Stimulated activated CD4-positive, alpha-beta T cell treated with anti-CD3 and anti-CD28 coated beads, Interleukin-2, amount 100 ng/mL, for 24 hours (primary cell): ENCODE results near the gene TK1.
"Not testable (repeated sequence)": the region's sequence is repeated elsewhere in the genome, so short reads cannot be mapped to it uniquely, and the experiment has no call there.

Experiments used
- DNase-seq, 2 donors: peaks; one replicate each; pipeline ENCODE4 v3.0.0-alpha.2; 2020

TK1 gene

DNA sequence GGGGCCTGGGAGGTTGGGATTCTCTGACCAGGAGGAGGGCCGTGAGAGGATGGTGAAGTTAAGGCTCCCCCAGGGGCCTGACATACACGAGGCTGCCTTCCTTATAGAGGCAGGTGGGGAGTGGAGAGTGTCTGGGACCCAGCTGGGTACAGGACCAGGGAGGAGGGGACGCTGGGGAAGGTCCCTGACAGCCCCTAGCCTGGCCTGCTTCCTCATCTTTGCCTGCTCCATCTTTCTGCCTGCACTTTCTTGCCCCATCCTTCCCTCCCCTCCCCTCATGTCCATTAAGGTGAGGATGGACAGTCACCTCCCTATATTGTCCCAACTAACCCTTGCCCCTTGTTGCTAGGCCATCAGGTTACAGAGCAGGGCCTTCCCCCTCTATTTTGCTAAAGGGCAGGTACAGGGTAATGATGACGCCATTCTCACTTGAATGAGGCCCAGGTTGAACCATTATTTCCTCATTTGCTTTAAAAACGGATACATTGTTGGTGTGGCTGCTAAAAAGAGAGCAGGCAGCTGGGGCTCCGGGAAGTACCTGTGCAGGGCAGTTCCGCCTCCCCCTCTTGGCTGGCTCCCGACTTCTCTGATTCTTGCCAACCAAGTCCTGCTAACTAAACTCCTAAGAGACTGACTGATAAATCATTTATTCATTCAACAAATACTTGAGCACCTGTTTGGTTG lies 39.4 kb downstream of the TK1 start:
- DNase-seq, result no peak

DNA sequence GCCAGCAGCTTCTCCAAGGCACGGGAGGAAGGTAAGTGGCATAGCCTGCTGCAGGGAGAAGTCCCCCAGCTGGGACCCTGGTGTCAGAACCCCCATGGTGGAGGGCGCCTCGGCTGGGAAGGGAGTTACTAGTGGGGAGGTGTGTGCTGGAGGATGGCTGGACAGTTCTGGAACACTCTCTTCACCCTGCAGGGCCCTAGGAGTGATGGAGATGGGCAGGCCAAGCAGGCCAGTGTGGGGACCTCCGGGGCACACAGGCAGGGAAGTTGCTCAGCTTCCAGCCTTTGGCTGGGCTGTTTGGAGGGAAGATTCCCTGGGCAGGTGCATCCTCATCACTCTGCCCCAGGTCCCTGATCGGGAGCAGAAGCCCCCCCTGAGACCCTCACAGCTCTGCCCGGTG lies 40.0 kb downstream of the TK1 start:
- no peak for DNase-seq

DNA sequence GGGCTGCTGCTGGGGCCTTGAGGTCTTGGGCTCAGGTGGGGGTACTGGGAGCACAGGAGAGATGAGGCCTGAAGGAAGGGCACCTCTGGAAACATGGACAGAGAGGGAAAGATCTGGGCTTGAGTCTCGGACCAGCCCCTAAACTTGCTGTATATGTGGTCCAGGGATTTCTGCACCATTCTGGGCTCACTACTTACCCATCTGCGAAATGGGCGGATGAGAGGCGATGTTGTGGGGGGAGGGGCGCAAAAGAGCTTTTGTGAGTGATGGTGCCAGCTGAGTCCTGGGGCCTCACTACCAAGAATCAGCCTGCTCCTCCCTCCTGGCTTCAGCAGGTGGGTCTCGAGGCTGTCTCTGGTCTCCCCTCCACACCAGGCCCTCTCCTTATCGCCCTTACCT lies 40.4 kb downstream of the TK1 start:
- no peak for DNase-seq

DNA sequence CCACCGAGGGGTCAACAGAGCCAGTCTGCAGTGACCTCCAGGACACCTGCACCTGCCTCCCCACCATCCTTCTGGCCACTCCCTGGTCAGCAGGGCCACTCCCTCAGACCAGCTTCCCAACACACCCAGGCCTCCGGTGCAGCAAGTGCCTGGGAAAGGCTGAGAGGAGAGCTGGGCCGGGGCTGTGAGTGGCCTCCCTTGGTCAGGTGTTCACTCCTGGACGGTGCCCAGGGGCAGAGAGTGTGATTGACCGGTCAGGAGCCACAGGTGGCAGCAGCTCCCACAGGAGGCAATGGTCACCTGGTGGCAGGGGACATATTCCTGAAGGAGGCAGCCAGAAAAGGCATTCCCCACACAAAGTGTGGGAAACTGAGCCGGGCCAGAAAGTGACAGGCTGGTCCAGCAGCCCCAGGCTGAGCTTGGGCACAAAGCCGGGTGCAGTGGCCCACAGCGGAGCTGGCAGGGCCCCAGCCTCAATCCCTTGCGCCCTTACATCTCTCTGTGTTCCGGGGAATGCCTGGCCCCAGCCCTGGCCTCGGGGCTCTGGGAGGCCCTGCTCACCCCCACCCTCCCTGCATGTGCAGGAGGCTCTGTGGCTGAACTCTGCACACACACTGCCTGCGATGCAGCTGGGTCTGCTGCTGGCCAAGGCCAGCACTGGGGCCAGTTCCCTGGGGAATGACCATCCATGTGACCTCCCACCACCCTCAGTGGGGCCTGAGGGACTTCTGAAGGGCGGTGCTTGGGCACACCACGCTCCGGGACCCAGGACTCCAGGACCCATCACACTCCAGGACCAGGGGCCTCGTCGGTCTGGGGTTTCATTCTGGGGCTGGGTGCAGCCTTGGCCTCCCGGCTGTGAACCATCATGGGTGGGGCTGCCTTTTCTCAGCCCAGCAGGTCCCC lies 41.9 kb downstream of the TK1 start:
- no peak for DNase-seq

DNA sequence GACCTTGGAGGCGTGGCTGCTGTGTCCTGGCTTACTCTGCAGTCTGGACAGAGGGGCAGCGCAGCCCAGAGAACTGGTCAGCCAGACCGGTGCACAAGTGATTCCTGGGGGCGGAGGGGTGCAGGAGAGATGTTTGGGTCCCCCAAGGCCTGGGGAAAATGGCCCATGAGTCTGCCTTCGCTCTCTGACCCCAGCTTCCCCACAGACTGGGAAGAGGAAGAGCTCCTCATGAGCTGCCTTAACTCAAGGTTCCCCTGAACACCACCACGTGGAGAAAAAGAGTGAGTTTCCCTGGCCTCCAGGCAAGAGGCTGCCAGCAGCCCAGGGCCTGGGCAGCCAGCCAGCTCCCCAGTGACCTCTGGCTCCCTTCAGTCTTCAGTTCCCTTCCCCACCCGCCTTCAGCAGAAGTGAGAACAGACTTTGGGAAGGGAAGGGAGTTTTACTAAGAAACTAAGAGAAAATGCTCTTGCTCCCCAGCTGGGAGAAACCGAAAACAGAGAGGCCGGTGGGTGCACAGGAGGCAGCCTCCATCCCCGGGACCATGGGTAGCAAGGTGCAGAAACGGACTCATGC lies 42.6 kb downstream of the TK1 start:
- DNase-seq, result no peak

DNA sequence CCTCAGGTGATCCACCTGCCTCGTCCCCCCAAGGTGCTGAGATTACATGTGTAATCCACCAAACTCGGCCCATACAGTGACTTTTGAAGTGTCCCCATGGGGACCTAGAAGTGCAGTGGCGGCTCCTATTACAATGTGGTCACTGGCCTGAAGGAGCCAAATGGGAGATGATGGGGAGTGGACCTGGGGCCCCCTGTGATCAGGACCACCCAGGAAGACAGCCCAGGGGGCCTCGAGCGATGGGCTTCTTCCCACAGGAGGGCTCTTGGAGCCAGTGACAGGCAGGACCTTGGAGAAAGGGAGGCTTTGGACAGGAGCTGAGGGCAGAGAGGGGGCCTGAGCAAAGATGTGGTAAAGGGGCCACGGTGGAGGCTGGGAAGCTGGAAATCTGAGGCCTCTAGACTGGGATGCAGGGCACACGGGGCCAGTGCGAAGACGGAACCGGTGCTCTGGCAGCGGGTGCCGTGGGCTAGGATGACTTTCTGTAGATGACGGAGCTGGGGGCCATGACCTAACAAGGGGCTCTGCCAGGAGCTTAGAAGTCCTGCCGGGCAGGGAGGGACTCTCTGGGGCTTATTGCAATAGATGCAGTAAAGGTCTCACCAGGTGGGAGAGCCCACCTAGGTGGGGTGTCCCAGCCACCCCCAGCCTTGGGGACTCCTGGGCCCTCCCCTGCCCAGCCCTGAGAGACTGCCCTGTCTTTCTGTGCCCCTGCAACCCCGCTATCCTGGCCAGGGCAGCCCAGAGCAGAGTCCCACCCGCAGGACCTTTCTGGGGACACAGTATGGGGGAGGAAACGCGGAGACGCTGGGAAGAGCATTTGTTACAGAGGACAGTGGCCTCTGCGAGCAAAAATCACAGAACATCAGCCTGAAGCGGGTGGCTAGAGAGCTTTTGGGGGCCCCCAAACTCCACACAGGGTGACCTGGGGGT lies 43.4 kb downstream of the TK1 start:
- no peak for DNase-seq

DNA sequence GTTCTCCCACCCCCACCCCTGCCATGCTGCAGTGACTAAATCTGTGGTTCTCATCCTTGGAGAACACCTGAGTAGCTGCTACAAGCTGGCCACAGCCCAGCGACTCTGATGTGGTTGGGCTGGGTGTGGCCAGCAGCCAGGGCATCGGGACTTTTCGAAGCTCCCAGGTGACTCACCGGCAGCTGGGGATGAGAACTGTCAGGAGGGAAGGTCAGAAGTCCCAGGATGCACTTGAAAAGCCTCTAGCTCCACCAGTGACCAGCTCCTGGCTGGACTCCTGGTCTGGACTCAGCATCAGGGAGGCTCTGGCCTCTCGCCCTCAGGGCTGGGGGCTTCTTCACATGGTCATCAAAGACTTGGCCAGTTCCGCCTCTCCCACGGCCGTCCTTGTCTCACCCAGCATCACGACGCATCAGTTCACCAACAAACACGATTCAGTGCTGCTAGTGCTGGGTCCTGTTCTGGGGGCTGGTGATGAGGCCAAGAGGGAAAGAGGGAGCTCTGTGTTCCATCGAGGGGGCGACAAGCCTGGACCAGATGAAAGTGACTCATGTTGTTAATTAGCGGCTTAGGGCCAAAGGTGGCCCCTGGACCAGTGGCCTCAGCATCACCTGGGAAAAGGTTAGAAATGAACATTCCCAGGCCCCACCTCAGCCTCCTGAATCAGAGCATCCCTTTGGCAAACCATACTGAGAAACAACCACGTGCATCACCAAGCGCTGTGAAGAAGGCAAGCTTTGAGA lies 44.6 kb downstream of the TK1 start:
- no peak for DNase-seq

DNA sequence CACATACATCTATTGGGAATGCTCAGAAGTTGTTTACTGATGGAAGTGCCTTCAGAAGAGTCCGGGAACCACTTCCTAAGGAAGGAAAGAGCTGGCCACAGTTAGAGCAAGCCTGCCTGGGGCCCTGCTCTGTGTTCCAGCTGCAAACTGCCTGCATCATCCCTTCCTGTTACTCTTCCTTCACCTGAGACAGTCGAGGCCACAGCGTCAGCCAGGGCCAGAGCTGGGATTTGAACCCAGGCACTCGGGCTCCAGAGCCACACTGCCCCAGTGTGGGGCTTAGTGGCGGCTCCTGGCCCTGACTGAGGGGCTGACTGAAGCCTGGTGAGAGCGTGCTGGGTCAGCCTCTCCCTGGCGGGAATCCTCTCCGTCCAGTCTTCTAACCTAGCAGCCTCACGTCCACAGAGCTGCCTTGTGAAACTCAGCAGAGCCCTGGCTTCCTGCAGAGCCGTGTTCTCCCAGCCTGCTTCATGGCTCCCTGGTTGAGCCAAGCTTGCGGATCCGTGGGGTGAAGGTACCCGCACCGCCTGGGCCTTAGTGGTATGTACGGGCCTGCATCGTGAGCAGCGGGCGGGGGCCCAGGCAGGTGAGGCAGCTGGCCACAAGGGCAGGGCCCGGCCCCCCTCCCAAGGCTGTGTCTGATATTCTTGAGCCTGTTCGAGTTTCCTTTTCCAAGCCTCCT lies 45.3 kb downstream of the TK1 start:
- DNase-seq, result no peak

DNA sequence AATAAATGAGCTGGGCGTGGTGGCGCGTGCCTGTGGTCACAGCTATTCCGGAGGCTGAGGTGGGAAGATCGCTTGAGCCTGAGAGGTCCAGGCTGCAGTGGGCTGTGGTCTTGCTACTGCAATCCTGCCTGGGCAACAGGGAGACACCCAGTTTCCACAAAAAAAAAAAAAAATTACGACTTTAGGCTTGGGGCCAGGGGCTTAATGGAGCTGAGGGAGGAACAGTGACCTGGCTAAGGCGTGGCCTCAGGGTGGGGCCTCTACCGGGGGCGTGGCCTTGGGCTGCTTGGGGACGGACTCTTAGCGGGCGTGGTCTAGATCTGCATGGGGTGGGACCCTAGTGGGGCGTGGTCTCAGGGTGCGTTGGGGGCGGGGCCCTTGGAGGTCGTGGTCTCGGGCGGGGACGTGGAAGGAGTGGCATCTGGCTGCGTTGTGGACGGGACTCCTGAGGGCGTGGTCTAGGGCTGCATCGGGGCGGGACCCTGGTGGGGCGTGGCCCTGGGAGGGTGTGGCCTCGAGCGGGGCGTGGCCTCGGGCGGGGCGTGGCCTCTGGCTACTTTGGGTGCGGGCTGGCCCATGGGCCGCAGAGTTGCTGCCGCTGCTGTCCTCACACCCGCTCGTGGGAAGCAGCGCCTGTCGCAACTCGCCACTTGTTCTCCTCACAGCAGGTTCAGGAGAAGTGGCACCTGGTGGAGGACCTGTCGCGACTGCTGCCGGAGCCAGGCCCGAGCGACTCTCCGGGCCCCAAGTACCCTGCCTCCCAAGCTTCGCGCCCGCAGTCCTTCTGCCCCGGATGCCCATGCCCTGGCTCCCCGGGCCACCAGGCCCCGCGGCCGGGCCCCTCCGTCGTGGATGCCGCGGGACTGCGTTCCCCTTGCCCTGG lies 46.4 kb downstream of the TK1 start:
- peak; percentile 91 to 97 for DNase-seq

DNA sequence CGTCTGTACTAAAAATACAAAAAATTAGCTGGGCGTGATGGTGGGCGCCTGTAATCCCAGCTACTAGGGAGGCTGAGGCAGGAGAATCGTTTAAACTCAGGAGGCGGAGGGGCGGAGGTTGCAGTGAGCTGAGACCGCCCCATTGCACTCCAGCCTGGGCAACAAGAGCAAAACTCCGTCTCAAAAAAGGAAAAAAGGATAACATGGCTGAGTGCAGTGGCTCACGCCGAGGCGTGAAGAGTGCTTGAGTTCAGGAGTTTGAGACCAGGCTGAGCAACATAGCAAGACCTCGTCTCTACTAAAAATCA lies 47.0 kb downstream of the TK1 start:
- DNase-seq, result not testable (repeated sequence)

DNA sequence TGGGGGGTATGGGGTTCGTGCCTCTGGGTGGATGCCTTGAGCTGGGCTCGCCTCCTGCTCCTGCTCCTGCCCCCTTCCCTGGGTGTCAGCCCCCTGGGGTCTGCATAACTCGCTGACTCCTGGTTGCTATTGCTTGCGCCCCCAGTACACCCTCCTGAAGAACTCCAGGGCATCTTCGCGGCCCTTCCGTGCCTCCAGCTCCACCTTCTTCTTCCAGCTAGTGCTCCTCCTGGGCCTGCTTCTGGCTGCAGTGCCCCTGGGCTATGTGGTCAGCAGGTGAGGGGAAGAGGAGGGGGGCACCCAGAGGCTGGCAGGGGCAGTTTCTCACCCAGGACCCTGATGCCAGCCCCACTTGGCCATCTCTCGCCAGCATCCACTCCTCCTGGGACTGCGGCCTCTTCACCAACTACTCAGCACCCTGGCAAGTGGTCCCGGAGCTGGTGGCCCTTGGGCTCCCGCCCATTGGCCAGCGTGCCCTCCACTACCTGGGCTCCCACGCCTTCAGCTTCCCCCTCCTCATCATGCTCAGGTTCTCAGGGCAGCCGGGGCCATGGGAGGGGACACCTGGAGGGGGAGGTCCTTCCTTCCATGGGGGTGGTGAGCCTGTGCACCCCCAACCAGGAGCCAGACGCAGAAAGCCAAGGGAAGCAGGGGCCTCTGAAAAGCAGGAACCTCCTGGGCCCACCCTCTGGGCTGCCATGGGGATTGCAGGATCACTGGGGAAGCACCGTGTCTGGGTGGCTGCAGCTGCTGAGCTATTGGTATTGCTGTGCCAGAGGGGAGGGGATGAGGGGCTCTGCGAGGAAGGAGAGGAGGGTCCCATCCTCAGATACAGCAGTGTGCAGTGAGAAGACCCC lies 48.4 kb downstream of the TK1 start:
- DNase-seq, result no peak

DNA sequence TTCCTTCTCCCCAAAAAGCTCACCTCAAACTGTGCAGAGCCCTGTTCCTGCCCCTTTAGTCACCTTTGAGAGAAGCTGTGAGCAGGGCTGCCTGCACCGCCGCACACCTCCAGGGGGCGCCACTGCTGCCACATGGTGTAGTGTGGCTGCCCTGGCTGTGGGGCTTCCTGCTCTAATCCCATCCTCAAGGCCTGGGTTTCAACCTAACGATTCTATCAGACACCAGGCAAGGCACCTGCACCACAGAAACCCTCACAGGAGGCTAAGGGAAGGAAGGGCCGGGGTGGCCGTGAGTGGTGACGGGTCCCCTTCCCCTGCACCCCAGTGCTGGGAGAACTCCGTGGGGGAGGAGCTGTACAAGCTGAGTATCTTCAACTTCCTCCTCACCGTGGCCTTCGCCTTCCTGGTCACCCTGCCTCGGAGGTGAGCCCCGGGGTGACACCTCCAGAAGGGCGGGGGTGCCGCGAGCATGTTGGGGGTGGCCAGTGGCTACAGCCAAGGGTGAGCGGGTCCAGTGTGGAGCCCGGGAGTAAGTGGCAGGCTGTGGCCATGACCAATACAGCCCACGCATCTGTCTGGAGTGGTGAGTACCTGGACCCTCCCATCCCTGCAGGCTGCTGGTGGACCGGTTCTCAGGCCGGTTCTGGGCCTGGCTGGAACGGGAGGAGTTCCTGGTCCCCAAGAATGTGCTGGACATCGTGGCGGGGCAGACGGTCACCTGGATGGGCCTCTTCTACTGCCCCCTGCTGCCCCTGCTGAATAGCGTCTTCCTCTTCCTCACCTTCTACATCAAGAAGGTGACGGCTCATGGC lies 49.3 kb downstream of the TK1 start:
- peak in 1 of 2 donors; percentile 72 for DNase-seq

DNA sequence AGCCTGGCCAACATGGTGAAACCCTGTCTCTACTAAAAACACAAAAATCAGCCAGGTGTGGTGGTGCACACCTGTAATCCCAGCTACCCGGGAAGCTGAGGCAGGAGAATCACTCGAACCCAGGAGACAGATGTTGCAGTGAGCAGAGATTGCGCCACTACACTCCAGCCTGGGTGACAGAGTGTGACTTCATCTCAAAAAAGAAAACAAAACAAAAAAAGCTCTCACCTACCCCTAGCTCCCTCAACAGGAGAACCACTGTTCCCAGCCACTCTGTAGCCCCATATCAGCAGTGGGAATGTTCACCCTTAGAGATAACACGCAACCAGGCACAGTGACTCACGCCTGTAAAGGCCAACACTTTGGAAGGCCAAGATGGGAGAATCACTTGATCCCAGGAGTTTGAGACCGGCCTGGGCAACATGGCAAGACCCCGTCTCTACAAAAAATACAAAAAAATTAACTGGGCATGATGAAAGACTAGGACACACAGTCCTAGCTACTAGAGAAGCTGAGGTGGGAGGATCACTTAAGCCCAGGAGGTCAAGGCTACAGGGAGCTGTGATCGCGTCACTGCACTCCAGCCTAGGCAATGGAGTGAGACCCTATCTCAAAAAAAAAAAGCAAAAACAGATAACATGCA lies 50.9 kb downstream of the TK1 start:
- no peak for DNase-seq

DNA sequence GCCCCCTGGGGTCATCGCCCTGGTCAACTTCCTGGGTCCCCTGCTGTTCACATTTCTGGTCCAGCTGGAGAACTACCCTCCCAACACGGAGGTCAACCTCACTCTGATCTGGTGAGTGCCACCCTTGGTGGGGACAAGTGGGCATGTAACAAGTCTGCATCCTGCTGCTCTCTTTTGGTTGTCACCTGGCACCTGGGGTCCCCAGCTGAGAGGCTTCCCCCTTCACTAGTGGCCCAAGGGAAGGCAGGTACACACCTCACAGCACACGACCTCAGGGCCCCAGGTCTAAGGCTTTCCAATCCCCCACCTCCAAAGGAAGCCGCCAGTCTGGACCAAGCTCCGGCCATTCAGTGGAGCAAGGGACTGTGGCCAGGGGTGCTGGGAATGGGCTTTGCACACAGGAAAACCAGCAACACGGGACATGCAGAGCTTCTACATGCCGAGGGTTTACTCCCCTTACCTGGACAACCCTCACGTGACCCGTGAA lies 51.9 kb downstream of the TK1 start:
- DNase-seq, result no peak

DNA sequence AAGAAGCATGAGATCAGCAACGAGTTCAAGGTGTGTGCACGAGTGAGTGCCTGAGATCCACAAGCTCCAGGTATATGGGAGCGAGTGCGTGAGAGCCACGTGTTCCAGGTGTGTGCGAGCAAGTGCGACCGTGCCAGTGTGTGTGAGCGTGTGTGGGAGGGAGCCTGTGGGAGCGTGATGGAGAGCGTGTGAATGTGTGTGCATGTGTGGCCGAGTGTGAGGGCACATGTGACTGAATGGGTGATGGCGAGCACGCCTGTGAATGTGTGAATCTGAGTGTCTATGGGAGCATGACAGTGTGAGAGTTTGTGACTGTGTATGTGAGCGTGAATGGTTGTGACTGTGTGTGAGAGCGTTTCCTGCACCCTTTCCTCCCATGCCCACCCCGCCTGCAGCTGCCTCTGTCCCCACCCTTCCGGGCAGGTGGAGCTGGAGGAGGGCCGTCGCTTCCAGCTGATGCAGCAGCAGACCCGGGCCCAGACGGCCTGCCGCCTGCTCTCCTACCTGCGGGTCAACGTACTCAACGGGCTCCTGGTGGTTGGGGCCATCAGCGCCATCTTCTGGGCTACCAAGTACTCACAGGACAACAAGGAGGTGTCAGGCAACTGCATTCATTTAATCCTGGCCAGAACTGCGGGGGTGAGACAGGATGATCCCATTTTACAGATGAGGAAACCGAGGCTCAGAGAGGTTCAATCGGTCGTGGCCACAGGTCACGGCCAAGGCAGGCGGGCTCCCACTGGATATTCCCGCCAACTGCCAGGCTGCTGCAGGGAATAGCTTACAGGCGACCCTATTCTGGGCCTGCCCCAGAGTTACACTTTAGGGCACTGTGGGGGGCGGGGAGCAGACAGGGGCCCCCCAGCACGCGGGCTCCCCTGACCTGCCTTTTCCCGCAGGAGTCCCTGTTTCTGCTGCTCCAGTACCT lies 52.6 kb downstream of the TK1 start:
- DNase-seq, result peak; percentile 73 to 74

DNA sequence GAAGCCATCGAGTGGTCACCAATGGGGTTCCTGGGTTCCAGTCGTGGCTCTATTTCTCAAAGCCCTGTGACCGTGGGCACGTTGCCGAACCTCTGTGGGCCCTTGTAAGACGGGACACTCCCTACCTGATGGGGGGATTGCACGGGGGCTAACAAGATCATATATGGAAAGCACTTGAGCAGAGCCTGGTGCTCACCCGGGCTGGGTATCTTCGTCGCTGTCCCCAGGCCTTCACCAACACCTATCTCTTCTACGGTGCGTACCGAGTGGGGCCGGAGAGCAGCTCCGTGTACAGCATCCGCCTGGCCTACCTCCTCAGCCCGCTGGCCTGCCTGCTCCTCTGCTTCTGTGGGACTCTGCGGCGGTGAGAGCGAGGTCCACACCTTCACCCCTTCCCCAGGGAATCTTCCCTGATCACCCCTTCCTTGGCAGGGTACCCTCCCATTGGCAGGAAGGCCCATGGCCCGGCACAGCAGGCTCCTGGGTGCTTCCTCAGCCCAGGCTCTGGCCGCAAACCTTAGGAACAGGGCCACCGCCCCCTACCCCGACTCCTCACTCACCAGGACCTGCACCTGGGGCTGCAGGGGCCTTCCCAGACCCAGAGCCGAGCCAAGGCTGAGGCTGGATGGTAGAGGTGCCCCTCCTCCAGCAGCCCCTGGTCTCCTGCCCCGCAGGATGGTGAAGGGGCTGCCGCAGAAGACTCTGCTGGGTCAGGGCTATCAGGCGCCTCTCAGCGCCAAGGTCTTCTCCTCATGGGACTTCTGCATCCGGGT lies 53.5 kb downstream of the TK1 start:
- DNase-seq, result no peak
